SH-SY5Y (cell line): ENCODE results near the gene GADD45B.

Source experiments
- GATA2 ChIP-seq: IDR thresholded peaks from 2 replicates; pipeline ENCODE4 v1.6.1; 2011; ENCODE audit warnings: mild to moderate bottlenecking, low read depth, low read length
- GATA3 ChIP-seq: IDR thresholded peaks from 2 replicates; pipeline ENCODE4 v1.6.1; 2011; ENCODE audit warnings: low read depth, mild to moderate bottlenecking, low read length, moderate library complexity

GRCh38 chr19:2449019-2449418 lies 26.9 kb upstream of the GADD45B start:
- TF ChIP-seq GATA2 (no peak), GATA3 (no peak)
